K562 (cell line): Measurements from ENCODE around the gene SLC39A7. TPM values are rescaled to one million over a fixed set of nuclear protein-coding genes. Genes with fewer than 3 reads are reported as not detected.

Experiments
- ASH1L ChIP-seq: fragments of 450-650 bp; IDR thresholded peaks from 2 replicates; pipeline ENCODE4 v1.6.1; 2018; ENCODE audit warnings: borderline replicate concordance, mild to moderate bottlenecking, low read depth; ENCODE audit not compliant: partially characterized antibody
- CEBPB ChIP-seq: fragments of 450-650 bp; IDR thresholded peaks from 2 replicates; pipeline ENCODE4 v1.6.1; 2016; ENCODE audit warnings: missing genetic modification characterization, missing compliant biosample characterization
- DDX20 ChIP-seq: fragments of 450-650 bp; IDR thresholded peaks from 2 replicates; pipeline ENCODE4 v1.6.1; 2016; ENCODE audit warnings: missing genetic modification characterization, low read depth, mild to moderate bottlenecking, missing compliant biosample characterization, moderate library complexity
- EGR1 ChIP-seq: fragments of 450-650 bp; conservative IDR thresholded peaks from 2 replicates; pipeline ENCODE4 v1.6.1; 2017; ENCODE audit warnings: mild to moderate bottlenecking
- ERF ChIP-seq: fragments of 450-650 bp; formaldehyde crosslinking; IDR thresholded peaks from 2 replicates; pipeline ENCODE4 v1.4.0; 2020; ENCODE audit warnings: mild to moderate bottlenecking, mixed read lengths
- ESRRA ChIP-seq: fragments of 450-650 bp; IDR thresholded peaks from 2 replicates; pipeline ENCODE4 v1.6.1; 2014; ENCODE audit warnings: low read depth, mild to moderate bottlenecking, moderate library complexity, borderline replicate concordance
- FOXM1 ChIP-seq, 2 experiments: fragments of 450-650 bp in 1 of 2; sonication (generic) in 1 of 2; formaldehyde crosslinking in 1 of 2; IDR thresholded peaks; 2 replicates each; pipeline versions ENCODE4 v1.6.1 to v1.9.0; 2017 to 2022; ENCODE audit warnings: low read depth in 2 of 2, mild to moderate bottlenecking in 2 of 2, missing genetic modification reagents in 1 of 2, moderate library complexity in 1 of 2
- GATAD2A ChIP-seq: fragments of 450-650 bp; IDR thresholded peaks from 2 replicates; pipeline ENCODE4 v1.6.1; 2017
- HDAC3 ChIP-seq: fragments of 450-650 bp; IDR thresholded peaks from 2 replicates; pipeline ENCODE4 v1.6.1; 2018; ENCODE audit warnings: borderline replicate concordance, mild to moderate bottlenecking, moderate library complexity; ENCODE audit not compliant: partially characterized antibody
- NCOA4 ChIP-seq: fragments of 450-650 bp; IDR thresholded peaks from 2 replicates; pipeline ENCODE4 v1.6.1; 2018; ENCODE audit warnings: mild to moderate bottlenecking; ENCODE audit not compliant: partially characterized antibody
- NKRF ChIP-seq: fragments of 450-650 bp; IDR thresholded peaks from 2 replicates; pipeline ENCODE4 v1.6.1; 2016; ENCODE audit warnings: borderline replicate concordance
- RAD21 ChIP-seq, 2 experiments: fragments of 250-450 bp in 1 of 2; fragments of 450-650 bp in 1 of 2; sonication (Bioruptor Pico) in 1 of 2; formaldehyde crosslinking in 1 of 2; IDR thresholded peaks in 1 of 2; conservative IDR thresholded peaks in 1 of 2; 2 replicates each; pipeline versions ENCODE4 v1.4.0 to v1.8.0; 2020 to 2022; ENCODE audit warnings: mild to moderate bottlenecking in 2 of 2, moderate library complexity in 1 of 2
- RB1 ChIP-seq: fragments of 450-650 bp; IDR thresholded peaks from 2 replicates; pipeline ENCODE4 v1.6.1; 2017; ENCODE audit warnings: low read depth, mild to moderate bottlenecking
- RBM34 ChIP-seq: fragments of 200-400 bp; formaldehyde crosslinking; IDR thresholded peaks from 2 replicates; pipeline ENCODE4 v1.6.1; 2018; ENCODE audit warnings: low read length, borderline replicate concordance; ENCODE audit not compliant: insufficient read depth
- RFX7 ChIP-seq: fragments of 250-450 bp; sonication (Bioruptor Pico); IDR thresholded peaks from 2 replicates; pipeline ENCODE4 v1.5.1; 2021; ENCODE audit warnings: mild to moderate bottlenecking
- ZNF146 ChIP-seq: IDR thresholded peaks from one replicate; pipeline ENCODE4 v1.6.1; 2018; ENCODE audit warnings: missing compliant biosample characterization; ENCODE audit not compliant: unreplicated experiment
- ZNF431 ChIP-seq: sonication (generic); formaldehyde crosslinking; IDR thresholded peaks from 2 replicates; pipeline ENCODE4 v1.8.0; 2022; ENCODE audit warnings: mild to moderate bottlenecking, missing genetic modification reagents
- ZNF583 ChIP-seq: fragments of 250-450 bp; sonication (Bioruptor Pico); IDR thresholded peaks from 2 replicates; pipeline ENCODE4 v1.4.0; 2020
- polyA plus RNA-seq, 8 experiments: library from polyadenylated mRNA; depleted of rRNA in 4 of 8; stranded (reverse) in 5 of 8; unstranded in 3 of 8; fragments of >200 nt; fragmentation: Nextera tagmentation in 2 of 8; fragmentation: Illumina TruSeq in 1 of 8; extraction: Ambion mirVana in 2 of 8; extraction: Trizol in 1 of 8; gene quantifications; 2 replicates each; pipeline versions ENCODE4 v1.2.1 to v1.2.3, GENCODE V29; 2011 to 2014; ENCODE audit warnings: inconsistent platforms in 1 of 8, missing spikeins in 1 of 8
- total RNA-seq, 7 experiments: library from RNA; depleted of rRNA in 6 of 7; stranded (reverse); fragments of >200 nt in 6 of 7; fragmentation: Illumina TruSeq in 2 of 7; extraction: Trizol in 2 of 7; gene quantifications; 2 replicates each; pipeline versions ENCODE4 v1.2.1 to v1.2.3, GENCODE V29; 2011 to 2021; ENCODE audit warnings: low replicate concordance in 1 of 7
- TF ChIP-seq, protein P1 (sequence below): fragments of 250-450 bp; sonication (Bioruptor Pico); IDR thresholded peaks from 2 replicates; pipeline ENCODE4 v1.8.0; 2021; ENCODE audit warnings: mild to moderate bottlenecking, moderate library complexity
- TF ChIP-seq, protein P2 (sequence below), 2 experiments: fragments of 450-650 bp; IDR thresholded peaks; 2 replicates each; pipeline ENCODE4 v1.6.1; 2018; ENCODE audit warnings: mild to moderate bottlenecking in 2 of 2, low read depth in 1 of 2; ENCODE audit not compliant: partially characterized antibody in 2 of 2

Gene SLC39A7
- total and polyA plus RNA-seq, 9 of the 15 experiments (the other 6 are each of a cell fraction or from before 2014, with no cell fraction given) = 21.7 to 169 (median 121) TPM

DNA sequence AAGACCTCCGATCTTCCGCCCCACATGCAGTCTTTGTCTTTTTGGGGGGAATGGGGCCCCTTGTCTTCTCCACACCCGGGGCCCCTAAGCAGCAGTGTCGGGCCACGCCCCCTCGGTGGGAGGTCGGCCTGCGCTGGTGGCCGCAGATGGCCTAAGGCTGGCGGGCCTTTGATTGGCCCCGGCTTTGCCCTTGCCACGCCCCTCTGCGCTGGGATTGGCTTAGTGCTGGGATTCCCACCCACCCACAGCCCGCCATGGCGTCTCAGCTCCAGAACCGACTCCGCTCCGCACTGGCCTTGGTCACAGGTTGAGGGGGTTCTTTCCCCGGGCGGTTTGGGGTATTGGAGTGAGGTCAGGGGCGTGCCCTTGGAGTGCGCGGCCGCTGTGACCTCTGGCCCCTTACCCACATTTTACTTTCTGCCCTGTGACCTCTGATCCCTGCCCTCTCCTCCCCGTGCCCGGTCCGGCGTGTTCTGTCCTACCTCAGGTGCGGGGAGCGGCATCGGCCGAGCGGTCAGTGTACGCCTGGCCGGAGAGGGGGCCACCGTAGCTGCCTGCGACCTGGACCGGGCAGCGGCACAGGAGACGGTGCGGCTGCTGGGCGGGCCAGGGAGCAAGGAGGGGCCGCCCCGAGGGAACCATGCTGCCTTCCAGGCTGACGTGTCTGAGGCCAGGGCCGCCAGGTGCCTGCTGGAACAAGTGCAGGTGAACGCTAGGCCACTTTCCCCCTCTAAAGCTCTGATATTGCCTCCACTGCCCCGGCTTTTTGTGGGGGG is 3.9 kb downstream of the SLC39A7 start, which contains the start of gene HSD17B8 (continued):
- TF ChIP-seq FOXM1 (IDR thresholded peaks at IDR 0.05; ENCODE audit: low read depth) (no peak), FOXM1 (CRISPR knock-in tag; IDR thresholded peaks at IDR 0.05; ENCODE audit: low read depth) (no peak), DDX20 (no peak), ZNF583 (CRISPR knock-in tag) (no peak), RB1 (peak; percentile 53; the same call in 1 of the 2 replicates), RBM34 (no peak), ZNF431 (CRISPR knock-in tag) (no peak), NKRF (peak; percentile 74; the same call in 1 of the 2 replicates), CEBPB (tag) (no peak), EGR1 (peak; percentile 67), NCOA4 (no peak), RAD21 (CRISPR knock-in tag; conservative IDR thresholded peaks at IDR 0.05 in 1 of 2, IDR thresholded peaks at IDR 0.05 in 1 of 2) (no peak), ZNF146 (CRISPR knock-in tag) (no peak), ESRRA (no peak; the same call in 1 of the 2 replicates), ASH1L (no peak), ERF (CRISPR knock-in tag) (peak; percentile 93), HDAC3 (no peak), GATAD2A (0 out of 2 replicates have a peak, but pooled peaks have one; percentile 8), RFX7 (CRISPR knock-in tag) (peak; percentile 77; the same call in 1 of the 2 replicates)
- TF ChIP-seq, protein P1, sequence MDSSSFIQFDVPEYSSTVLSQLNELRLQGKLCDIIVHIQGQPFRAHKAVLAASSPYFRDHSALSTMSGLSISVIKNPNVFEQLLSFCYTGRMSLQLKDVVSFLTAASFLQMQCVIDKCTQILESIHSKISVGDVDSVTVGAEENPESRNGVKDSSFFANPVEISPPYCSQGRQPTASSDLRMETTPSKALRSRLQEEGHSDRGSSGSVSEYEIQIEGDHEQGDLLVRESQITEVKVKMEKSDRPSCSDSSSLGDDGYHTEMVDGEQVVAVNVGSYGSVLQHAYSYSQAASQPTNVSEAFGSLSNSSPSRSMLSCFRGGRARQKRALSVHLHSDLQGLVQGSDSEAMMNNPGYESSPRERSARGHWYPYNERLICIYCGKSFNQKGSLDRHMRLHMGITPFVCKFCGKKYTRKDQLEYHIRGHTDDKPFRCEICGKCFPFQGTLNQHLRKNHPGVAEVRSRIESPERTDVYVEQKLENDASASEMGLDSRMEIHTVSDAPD (CRISPR knock-in tag) = no peak
- TF ChIP-seq, protein P2, sequence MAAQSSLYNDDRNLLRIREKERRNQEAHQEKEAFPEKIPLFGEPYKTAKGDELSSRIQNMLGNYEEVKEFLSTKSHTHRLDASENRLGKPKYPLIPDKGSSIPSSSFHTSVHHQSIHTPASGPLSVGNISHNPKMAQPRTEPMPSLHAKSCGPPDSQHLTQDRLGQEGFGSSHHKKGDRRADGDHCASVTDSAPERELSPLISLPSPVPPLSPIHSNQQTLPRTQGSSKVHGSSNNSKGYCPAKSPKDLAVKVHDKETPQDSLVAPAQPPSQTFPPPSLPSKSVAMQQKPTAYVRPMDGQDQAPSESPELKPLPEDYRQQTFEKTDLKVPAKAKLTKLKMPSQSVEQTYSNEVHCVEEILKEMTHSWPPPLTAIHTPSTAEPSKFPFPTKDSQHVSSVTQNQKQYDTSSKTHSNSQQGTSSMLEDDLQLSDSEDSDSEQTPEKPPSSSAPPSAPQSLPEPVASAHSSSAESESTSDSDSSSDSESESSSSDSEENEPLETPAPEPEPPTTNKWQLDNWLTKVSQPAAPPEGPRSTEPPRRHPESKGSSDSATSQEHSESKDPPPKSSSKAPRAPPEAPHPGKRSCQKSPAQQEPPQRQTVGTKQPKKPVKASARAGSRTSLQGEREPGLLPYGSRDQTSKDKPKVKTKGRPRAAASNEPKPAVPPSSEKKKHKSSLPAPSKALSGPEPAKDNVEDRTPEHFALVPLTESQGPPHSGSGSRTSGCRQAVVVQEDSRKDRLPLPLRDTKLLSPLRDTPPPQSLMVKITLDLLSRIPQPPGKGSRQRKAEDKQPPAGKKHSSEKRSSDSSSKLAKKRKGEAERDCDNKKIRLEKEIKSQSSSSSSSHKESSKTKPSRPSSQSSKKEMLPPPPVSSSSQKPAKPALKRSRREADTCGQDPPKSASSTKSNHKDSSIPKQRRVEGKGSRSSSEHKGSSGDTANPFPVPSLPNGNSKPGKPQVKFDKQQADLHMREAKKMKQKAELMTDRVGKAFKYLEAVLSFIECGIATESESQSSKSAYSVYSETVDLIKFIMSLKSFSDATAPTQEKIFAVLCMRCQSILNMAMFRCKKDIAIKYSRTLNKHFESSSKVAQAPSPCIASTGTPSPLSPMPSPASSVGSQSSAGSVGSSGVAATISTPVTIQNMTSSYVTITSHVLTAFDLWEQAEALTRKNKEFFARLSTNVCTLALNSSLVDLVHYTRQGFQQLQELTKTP (IDR thresholded peaks at IDR 0.05; ENCODE audit: low read depth in 1 of 2, partially characterized antibody in 2 of 2) = no peak
